ENCODE results near the gene MORN1.
"Not testable (repeated sequence)": the region's sequence is repeated elsewhere in the genome, so short reads cannot be mapped to it uniquely, and the experiment has no call there.

The MORN1 gene

DNA sequence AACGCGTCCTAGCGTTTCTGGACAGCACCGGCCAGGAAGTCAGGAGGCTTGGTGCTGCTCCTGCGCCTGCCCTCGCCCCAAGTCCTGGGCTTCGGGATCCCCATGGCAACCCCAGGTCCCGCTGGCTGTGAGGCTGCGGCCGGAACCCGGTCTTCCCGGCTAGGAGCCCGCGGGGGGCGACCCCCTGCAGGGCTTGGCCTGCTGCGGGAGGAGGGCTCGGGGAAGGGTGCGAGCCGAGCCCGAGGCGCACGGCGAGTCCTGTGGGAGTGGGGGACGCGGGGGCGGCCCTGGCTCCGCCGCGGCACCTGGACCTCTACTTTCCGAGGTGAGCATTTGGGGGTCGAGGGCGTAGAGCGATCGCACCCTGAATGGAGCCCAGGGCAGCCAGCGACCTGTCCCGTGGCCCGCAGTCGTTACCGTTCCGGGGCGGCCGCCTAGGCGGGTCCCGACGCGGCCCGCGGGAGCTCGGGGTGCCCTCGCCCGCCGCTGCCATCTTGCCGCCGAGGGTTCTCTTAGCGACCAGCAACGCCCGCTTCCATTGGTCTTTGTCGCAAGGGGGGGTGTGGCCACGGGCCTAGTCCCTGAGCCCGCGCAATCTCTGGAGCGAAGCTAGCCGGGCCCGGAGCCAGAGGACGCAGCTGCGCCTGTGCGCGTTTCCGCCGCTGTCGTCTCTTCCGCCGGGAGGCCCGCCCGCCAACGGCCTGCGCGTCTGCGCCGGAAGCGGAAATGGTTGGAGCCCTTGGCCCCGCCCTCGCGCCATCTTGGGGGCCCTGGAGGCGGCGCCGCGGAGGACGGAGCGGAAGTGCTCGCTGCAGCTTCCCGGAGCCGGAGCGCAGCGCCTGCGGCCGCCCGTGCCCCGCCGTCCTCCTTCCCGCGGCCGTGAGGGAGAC is at the start of gene MORN1, which contains the start of gene RER1:
MORN1 (minus strand) TSS at position 514 of the 890 bp plus-strand sequence; CDS start at position 493, 21 bp downstream.
RER1 (plus strand) TSS at position 801 of the 890 bp plus-strand sequence. CDS start 3,950 bp downstream, outside the sequence.
- FAIRE-seq = peak; percentile 95

DNA sequence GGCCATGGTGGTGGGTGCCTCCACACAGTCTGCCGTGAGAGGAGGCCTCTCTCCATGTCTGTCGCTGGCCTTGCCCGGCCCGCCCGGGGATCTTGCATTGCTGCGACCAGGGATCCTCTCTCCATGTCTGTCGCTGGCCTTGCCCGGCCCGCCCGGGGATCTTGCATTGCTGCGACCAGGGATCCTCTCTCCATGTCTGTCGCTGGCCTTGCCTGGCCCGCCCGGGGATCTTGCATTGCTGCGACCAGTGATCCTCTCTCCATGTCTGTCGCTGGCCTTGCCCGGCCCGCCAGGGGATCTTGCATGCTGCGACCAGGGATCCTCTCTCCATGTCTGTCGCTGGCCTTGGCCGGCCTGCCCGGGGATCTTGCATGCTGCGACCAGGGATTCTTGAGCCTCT is 49.0 kb upstream of the MORN1 start:
- not testable (repeated sequence) for FAIRE-seq

DNA sequence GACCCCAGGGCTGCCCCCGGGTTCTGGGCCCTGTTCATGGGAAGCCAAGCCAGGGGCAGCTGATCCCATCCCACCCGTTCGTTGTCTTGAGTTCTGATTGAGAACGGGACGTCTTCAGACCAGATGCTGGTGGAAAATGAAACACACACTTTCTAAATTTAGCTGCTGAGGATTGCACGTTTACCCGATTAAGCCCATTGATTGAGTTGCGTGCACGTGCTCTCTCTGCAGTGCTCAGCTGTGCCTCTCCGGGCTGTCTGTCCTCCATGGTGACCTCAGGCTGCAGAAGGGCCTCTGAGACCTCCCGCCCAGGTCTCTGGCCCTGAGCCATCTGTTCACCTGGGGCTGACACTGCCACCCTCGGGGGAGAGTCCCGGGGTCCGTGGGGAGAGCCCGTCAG is 48.0 kb upstream of the MORN1 start:
- FAIRE-seq = no peak

DNA sequence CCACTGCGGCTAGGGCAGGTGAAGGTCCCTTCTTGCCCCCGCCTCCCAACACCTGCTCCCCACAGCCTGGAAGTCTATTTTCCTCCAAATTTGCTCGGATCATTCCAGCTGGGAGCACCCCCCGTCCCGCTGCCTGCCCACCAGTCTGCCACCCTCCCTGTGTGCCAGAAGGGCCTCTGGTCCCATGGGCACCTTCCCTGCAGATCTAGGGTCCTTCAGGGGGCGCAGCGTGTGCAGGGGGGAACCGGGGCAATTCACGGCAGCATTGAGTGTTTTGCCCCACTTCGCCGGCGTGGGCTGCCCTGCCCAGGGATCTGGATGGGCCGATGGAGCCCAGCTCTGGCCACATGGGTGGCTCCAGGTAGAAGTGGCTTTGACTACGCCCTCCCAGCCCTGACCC is 47.3 kb upstream of the MORN1 start:
- FAIRE-seq = no peak

DNA sequence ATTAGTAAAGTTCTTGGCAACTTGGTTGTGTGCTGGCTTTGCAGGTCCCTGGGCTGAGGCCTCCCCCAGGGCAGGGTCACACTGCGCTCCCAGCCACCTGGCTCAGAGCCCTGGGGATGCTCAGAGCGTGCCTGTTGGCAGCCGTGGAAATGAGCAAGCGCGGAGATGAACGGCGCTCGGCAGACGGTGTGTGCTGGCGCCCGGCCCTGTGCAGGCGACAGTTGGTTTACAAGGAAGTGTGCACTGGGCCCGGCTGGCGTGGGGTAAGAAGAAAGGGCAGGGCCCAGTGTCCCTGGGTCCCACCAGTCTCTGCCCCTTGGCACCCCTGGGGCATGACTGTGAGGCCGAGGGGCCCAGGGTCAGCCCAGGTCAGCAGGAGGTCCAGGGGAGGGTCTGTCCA is 46.7 kb upstream of the MORN1 start:
- FAIRE-seq = no peak

DNA sequence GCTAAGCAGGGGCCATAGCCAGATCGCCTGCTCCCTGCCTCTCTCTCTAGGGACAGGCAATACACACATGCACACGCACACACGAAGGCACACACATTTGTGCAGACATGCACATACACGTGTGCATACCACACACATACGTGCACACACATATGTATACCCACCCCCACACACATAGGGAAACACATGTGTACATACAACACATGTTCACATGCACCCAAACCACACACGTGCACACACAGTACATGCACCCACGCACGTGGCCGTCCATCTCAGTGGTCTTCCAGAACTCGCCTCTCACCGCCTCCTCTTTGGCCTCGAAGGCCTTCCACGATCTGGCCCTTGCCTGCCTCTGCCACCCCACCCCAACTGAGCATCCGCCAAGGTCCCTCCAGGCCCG is 46.3 kb upstream of the MORN1 start:
- no peak for FAIRE-seq

DNA sequence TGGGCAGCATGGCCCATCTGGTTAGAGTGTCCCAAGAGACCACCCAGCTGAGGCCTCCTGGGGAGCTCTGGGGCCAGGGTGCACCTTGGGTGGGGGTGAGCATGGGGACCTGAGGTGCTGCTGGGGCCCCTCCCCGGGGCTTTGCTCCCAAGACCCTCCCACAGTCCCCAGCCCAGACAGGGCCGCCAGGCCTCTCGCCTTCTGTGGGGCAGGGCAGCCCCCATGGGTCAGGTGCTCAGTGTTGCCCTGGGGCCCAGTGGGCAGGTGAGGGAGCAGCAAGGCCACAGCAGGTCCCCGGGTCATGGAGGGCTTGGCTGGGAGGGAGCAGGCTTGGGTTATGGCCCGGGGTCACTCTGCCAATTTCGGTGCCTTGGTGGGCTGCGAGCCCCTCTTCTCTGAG is 45.5 kb upstream of the MORN1 start:
- no peak for FAIRE-seq

DNA sequence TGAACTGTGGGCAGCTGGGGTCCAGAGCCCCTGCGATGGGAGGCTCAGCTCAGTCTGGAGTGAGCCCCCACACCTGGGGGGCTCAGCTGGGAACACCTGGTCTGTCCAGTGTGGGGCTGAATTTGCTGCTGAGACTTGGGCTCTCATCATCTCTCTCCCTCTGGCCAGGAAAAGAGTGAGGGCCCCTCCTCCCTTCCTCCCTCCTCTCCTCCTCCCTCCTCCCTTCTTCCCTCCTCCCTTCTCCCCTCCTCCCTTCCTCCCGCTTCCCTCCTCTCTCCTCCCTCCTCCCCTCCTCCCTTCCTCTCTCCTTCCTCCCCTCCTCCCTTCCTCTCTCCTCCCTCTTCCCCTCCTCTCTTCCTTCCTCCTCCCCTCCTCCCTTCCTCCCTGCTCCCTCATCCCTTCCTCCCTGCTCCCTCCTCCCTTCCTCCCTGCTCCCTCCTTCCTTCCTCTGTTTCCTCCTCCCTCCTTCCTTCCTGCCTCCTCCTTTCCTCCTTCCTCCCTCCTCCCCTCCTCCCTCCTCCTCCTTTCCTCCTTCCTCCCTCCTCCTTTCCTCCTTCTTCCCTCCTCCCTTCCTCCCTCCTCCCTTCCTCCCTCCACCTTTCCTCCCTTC is 44.5 kb upstream of the MORN1 start:
- FAIRE-seq = no peak

DNA sequence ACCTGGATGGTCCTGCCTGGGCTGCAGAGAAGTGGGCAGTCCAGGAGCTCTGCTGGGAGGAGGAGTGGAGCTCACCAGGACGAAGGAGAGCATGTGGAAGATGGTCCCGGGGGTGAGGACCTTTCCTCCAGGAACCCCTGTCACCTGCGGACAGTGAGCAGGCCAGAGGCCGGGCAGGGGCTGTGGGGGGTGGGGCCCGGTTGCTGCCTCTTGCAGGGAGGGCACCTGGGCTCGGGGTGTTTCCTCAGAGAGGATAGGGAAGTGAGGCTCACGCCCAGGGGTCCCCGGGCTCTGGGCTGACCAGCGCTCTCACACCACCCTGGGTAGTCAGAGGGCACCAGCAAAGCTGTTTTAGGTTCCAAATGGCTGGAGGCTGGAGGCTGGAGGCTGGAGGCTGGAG is 43.7 kb upstream of the MORN1 start:
- no peak for FAIRE-seq

DNA sequence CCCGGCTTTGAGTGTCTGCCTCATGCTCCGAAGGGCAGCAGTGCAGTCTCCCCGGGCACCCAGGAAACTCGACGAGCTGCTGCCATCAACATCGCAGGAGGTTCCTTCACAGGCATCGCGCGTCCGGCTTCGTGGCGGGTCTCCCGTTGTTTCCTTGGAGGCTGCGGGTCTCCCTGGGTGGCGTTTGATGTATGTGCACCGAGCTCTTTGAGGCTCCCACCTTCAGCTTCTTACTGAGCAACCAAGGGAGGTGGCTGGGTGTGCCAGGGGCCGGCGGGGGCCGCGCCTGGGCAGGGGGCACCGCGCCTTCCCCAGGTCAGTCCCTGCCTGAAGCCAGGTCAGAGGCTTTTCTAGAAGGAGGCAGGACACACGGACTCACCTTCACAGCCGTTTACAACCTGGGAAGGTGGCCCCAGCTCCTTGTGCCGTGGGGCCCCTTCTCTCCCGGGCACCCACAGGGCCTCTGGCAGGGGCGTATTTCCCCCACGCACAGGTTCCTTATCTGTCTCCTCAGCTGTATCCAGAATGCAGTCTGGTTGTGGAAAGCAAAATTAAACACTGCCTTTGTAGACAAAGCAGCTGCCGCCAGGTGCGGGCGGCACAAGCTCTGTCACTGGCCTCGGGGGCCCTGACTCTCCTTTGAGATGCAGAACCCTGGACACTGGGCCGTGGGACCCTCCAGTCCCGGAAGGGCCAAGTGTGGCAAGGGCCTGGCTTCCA is 42.7 kb upstream of the MORN1 start:
- no peak for FAIRE-seq

DNA sequence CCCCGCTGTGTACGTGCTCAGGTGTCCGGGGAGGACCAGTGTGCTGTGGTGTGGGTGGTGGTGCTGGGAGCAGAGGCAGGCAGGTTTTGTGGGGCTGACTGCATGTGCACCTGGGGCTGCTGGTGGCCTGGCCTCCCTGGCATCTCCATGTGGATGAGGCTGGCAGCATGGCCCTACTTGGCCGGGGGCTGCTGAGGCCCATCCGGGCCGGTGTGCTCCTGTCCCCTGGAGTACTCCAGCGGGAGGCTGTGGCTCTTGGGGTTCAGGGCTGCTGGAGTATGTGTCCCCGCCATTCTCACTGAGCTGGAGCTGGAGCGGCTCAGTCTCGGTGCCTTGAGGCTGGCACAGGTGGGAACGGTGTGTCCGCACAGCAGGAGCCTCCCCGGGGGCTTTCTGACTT is 41.8 kb upstream of the MORN1 start:
- FAIRE-seq = no peak

DNA sequence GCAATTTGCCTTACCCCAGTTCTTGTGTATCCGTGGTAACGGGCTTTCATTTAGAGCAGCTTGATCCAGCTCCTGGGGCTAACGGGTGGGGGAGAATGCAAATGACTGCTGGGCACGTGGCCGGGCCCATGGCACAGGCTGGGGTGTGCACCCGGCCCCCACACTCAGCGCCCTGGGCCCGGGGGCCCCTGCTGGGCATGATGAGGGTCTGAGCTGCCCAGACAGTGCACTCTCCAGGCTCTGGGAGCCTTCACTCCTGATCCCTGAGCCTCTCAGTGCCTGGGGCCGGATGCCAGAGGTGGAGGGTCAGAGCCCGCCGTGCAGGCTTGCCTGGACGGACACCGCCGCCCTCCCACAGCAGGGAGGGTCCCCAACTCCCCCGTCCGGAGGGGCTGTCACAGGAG is 41.1 kb upstream of the MORN1 start:
- FAIRE-seq = no peak

DNA sequence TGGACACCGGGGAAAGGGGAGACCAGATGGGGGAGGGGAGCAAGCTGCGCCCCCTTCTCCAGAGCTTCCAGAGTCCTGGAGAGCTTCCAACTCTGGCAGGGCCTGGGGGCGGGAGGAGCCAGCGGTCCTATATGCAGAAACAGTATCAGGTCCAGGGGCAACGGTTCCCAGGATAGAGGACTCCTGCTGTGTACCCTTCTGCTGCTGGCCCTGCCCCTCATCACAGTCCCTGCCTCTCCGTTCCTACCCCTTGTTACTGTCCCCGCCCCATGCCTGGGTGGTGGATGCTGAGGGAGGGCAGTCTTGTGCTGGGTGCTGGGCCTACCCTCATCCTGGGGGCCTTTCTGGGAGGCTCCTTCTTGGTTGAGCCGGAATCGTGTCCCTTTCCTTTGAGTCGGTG is 40.2 kb upstream of the MORN1 start:
- FAIRE-seq = no peak

DNA sequence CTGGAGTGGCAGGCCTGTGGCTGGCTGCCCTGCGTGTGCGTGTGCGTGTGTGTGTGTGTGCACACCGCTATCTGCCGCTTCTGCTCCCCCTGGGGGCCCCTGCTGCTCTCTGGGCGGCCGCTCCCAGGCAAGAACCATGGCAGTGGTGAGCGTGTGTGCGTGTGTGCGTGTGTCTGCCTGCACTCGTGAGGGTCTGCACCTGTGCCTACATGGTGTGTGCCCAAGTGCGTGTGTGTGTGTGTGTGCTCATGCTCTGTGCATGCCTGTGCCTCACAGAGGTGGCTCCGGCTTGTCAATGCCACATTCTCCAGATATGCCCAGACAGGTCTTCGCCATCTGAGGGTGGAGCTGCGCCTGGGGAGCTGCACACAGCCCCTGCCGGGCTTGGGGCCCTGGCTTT is 39.7 kb upstream of the MORN1 start:
- FAIRE-seq = no peak

DNA sequence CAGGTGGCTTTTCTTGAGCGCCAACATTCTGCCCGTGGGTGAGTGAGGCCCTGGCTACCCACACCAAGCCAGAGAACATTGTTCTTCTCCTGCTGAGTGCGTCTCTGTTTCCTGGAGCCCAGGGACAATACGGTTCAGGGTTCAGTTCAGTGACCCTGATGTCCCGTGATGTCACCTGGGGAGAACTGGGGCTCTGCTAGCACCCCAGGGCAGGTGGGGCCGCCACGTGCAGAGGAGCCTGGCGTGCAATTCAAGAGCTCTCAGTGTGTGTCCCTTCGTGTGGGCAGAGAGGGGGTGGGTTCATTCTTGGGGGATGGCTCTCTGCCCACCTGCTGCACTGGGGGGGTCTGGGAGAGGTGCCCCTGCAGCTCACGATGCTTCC is 39.2 kb upstream of the MORN1 start:
- FAIRE-seq = no peak

DNA sequence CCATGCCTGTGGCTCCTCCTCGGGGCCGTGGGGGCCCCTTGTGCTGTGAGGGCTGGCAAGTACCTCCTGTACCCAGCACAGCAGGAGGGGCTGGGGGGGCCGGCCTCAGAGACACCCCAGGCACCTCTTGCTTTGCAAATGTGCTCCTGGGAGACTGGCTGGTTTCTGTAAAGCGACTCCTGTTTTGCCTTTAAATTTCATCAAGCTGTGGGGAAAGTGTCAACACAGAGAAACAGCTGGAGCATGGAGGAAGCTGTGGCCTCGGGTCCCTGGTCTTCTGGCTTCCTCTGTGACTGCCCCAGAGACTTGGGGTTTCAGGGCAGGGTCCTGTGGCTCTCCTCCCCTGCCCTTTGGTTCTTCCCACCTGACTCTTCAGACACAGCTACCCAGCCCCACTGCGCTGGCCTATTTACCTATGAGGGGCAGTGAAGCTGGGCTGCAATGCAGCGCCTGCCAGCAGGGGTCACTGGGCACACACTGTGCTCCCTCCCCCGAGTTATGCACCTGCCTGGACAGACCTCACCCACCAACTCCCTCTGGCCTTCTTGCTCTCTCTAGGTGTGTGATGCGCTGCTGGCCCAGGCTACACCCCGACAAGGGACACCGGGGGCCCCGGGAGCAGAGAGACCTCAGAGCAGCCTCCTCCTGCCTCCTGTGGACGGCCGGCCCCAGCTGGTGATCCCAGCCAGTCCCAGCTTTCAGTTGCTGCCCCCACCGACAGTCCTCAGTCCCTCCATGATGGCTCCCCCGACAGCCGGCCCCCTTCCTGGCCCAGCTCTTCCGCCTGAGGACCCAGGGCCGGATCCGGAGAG is 38.6 kb upstream of the MORN1 start:
- no peak for FAIRE-seq

DNA sequence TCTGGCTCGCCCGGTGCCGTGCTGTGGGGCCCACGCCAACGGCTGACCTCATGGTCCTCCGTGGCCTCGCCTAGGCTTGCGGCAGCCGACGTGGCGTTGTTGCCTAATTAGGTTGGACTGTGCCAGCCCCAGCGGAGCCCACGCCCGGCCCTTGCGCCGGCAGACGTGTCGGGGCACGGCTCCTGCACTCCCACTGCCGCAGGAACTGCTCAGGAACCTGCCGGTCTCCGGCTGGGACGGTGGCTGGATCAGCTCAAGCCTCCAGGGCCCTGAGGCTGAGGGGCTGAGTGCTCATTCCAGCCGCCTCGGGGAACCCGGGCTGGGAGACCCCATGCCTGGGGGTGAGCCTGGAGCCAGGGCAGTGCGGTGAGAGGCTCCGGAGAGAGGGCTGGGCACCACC is 37.1 kb upstream of the MORN1 start:
- no peak for FAIRE-seq

DNA sequence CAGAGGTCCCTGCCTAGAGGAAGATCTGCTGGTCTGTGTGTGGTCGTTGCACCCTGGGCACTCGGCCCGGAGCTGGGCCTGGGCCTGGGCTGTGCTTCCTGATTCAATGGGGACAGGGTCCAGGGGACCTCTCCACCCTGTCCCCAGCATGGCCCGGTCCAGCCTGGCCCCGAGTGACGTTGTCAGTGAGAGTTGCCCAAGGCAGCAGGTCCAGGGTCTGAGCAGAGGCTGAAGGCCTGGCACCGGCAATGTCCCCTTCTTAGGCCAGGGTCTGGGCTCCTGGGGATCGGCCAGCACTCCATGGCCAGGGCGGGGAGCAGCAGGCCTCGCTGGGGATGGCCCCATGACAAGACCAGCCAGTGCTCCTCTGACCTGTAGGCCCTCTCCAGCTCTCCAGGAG is 36.6 kb upstream of the MORN1 start:
- no peak for FAIRE-seq

DNA sequence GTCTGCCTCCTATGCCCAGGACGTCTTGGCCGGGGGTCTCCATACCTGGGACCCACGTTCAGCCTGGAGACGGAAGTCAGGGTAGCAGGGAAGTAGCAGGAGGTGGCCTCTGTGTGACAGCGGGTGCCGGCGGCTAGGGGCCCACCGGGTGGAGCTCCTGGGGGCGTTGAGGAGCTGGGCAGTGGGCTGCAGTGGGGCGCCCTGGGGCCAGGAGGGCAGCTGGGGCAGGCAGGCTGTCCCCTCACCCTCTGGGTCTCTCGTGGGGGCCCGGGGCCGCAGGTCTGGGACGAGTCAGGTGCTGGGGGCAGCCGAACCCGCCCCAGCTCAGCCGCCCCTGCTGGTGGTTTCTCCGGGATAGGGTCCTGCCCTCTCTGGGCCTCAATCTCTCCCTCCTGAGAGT is 35.7 kb upstream of the MORN1 start:
- no peak for FAIRE-seq

DNA sequence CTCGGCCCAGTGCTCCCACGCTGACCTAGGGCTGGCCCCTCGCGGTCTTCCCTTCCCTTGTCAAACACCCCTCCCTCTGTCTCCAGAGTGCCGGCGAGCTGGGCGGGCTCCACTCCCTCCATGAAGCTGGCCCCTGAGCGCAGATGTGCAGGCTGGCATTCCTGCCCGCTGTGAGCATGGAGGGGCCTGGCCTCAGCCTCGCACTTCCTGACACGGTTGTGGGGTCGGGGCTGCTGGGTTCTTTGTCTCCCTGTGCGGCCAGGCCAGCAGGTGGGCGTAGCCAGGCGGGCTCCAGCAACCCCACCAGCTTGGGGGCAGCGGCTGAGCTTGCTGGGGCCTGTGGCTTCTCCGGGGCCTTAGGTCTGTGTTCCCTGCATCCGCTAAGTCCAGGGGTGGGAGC is 35.2 kb upstream of the MORN1 start:
- no peak for FAIRE-seq

DNA sequence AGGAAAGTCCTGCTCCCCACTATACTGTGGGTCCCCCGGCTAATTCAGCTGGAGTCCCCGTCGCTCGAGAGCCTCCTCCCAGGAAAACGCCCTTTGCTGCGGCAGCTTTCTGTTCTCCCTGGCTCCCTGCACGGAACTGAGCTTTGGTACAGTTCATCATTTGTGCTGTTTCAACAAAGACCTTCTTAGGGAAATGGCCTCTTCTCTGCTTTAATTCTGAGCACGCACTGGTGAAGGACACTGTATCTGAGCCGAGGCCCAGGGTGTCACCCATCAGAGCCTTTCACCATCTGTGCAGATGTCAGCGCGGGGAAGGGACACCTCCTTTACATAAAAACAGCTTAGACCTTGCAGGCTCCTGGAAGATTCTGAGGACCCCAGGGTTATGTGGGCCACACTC is 34.5 kb upstream of the MORN1 start:
- no peak for FAIRE-seq

DNA sequence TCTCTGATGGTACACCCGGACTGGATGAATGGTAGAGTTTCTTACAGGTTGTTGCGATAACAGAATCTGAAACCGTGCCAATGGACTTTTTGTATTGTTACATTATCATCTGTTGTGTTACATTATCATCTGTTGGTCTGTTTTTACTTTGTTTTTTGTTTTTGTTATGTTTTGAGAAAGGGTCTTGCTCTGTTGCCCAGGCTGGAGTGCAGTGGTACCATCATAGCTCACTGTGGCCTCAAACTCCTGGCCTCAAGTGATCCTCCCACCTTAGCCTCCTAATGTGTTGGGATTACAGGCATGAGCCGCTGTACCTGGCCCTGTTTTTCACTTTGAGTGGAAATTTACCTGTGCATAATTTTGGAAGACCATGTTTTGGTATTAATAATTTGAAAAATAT is 31.2 kb upstream of the MORN1 start:
- FAIRE-seq = no peak

DNA sequence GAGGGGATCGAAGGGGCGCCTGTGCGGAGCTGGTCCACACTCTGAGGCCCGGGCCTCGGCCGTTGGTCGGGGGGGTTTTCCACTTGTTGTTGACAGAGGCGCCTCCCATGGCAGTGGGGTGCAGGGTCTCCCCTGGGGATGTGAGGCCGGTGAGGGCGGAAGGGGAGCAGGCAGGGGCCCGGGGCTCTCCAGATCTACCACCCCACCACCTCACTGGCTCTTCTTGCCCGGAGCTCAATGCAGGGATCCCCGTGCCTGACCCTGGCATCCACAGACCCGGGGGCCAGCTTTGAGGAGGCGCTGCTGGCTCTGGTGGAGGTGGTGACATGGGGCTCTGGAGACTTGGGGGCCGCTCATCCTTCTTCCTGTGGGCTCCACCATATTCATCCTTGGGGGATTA is 28.1 kb upstream of the MORN1 start:
- FAIRE-seq = no peak
